HG02973 (cell line): ENCODE results near the gene CDH16.
"Not testable (repeated sequence)": the region's sequence is repeated elsewhere in the genome, so short reads cannot be mapped to it uniquely, and the experiment has no call there.

Experiments
- ATAC-seq: cut with Tn5 transposase; IDR thresholded peaks from one replicate; pipeline ENCODE4 v1.9.1; 2021; ENCODE audit warnings: moderate library complexity; ENCODE audit not compliant: unreplicated experiment

The CDH16 gene

GRCh38 chr16:66898207-66898606, 20.5 kb downstream of the CDH16 start:
- ATAC-seq, result no peak

- ATAC-seq, result not testable (repeated sequence)
Measured at GRCh38 chr16:66896682-66897081, 22.0 kb downstream of the CDH16 start.

GRCh38 chr16:66895999-66896398, 22.7 kb downstream of the CDH16 start:
- no peak for ATAC-seq

- no peak for ATAC-seq
Measured at GRCh38 chr16:66895689-66895979, 23.1 kb downstream of the CDH16 start.

- ATAC-seq, result no peak
Measured at GRCh38 chr16:66894948-66895688, 23.6 kb downstream of the CDH16 start.

- no peak for ATAC-seq
Measured at GRCh38 chr16:66894055-66894454, 24.6 kb downstream of the CDH16 start.

GRCh38 chr16:66891797-66892196, 26.9 kb downstream of the CDH16 start:
- no peak for ATAC-seq

GRCh38 chr16:66891360-66891759, 27.3 kb downstream of the CDH16 start:
- no peak for ATAC-seq

- no peak for ATAC-seq
Measured at GRCh38 chr16:66890799-66891198, 27.9 kb downstream of the CDH16 start.

GRCh38 chr16:66889622-66890021, 29.1 kb downstream of the CDH16 start:
- ATAC-seq, result no peak

GRCh38 chr16:66888647-66889615, 29.8 kb downstream of the CDH16 start:
- ATAC-seq, result no peak

- ATAC-seq, result no peak
Measured at GRCh38 chr16:66886914-66887313, 31.8 kb downstream of the CDH16 start.

GRCh38 chr16:66886321-66886720, 32.4 kb downstream of the CDH16 start:
- ATAC-seq, result no peak

GRCh38 chr16:66885491-66885890, 33.2 kb downstream of the CDH16 start:
- no peak for ATAC-seq

- no peak for ATAC-seq
Measured at GRCh38 chr16:66882702-66883101, 36.0 kb downstream of the CDH16 start.

- ATAC-seq, result no peak
Measured at GRCh38 chr16:66881964-66882508, 36.6 kb downstream of the CDH16 start.

GRCh38 chr16:66881560-66881959, 37.1 kb downstream of the CDH16 start:
- ATAC-seq, result no peak

- peak; percentile 9 for ATAC-seq
Measured at GRCh38 chr16:66881014-66881417, 37.7 kb downstream of the CDH16 start.

GRCh38 chr16:66880288-66881013, 38.2 kb downstream of the CDH16 start, which contains the start of gene PDP2:
Gene PDP2, plus strand, starts transcription at chr16:66880515. Its CDS starts 3,770 bp downstream, at chr16:66884285.
- peak; percentile 92 for ATAC-seq

GRCh38 chr16:66878067-66878466, 40.6 kb downstream of the CDH16 start:
- no peak for ATAC-seq
